ENCODE measurements around the gene PLA1A. TPM values are rescaled to one million over a fixed set of nuclear protein-coding genes. Genes with fewer than 3 reads are reported as not detected.
A peak's percentile ranks its signal among the peaks of the same experiment; 100 is the strongest.

PLA1A gene
- total RNA-seq, 1 donor from 2014 or later = 1.7 TPM

DNA sequence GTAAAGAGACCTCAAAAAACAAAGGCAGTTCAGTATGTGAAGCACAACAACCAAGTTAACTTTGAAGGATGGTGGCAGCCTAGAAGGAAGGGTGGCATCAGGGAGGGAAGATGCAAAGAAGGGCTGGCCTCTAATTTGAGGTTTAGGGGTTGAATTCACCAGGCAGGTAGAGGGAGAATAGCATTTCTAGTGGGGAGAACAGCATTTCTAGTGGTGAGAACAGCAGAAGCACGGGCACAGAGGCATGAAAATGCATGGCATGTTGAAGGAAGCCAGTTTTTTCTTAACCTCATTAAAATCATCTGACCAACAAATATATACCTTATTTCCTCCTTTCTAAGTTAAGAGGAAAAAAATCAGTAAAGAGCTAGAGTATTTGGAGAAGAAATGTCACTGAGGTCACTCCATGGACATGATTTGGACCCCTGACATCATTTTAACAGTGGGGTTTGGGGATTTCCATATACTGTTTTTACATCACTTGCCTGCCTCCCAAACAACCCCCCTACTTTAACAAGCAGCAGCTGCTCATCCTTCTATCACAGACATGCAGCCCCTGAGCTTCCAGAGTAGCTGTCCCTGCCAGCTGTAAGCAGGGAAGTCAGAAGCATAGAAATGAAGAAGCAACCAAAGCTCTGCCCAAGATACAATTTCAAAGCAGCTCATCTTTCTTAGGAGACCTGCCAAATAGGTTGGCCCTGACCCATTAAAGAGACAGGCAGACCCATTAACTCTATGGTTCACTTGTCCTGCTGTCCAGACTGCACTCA lies 65.1 kb downstream of the PLA1A start:
- Histone ChIP-seq H3K9me3 (no peaks in the 10 kb centered on the region), H3K36me3 (no peaks in the 10 kb centered on the region), H3K4me1 (peaks cover 11% of the 10 kb centered on the region), H3K27me3 (no peaks in the 10 kb centered on the region), H3K27ac (peak overlapping the region; percentile 38), H3K4me3 (no peak overlapping the region)
- intact Hi-C loops (cut with DNase I) = no loop called here
- no peak for DNase-seq (ENCODE audit: extremely low spot score in 2 of 2)
- TF ChIP-seq POLR2AphosphoS5 (IDR thresholded peaks at IDR 0.05; ENCODE audit: insufficient read depth in 1 of 2, low read depth in 1 of 2) (no peak), POLR2A (IDR thresholded peaks at IDR 0.05) (no peak)
- TF ChIP-seq, protein P1, sequence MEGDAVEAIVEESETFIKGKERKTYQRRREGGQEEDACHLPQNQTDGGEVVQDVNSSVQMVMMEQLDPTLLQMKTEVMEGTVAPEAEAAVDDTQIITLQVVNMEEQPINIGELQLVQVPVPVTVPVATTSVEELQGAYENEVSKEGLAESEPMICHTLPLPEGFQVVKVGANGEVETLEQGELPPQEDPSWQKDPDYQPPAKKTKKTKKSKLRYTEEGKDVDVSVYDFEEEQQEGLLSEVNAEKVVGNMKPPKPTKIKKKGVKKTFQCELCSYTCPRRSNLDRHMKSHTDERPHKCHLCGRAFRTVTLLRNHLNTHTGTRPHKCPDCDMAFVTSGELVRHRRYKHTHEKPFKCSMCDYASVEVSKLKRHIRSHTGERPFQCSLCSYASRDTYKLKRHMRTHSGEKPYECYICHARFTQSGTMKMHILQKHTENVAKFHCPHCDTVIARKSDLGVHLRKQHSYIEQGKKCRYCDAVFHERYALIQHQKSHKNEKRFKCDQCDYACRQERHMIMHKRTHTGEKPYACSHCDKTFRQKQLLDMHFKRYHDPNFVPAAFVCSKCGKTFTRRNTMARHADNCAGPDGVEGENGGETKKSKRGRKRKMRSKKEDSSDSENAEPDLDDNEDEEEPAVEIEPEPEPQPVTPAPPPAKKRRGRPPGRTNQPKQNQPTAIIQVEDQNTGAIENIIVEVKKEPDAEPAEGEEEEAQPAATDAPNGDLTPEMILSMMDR (IDR thresholded peaks at IDR 0.05) = no peak

- no peaks in the 10 kb centered on the region for H3K36me3 ChIP-seq
- H3K27me3 ChIP-seq = no peaks in the 10 kb centered on the region
- no peak overlapping the region for H3K4me3 ChIP-seq
- peaks cover 11% of the 10 kb centered on the region for H3K4me1 ChIP-seq
- no peak for TF ChIP-seq POLR2A (IDR thresholded peaks at IDR 0.05)
- TF ChIP-seq POLR2AphosphoS5 (IDR thresholded peaks at IDR 0.05; ENCODE audit: insufficient read depth in 1 of 2, low read depth in 1 of 2) = no peak
- TF ChIP-seq, protein P1 (IDR thresholded peaks at IDR 0.05) = no peak
- intact Hi-C loops (cut with DNase I) = no loop called here
- H3K9me3 ChIP-seq = no peaks in the 10 kb centered on the region
- no peak for DNase-seq (ENCODE audit: extremely low spot score in 2 of 2)
- H3K27ac ChIP-seq = no peak overlapping the region
These were observed 66.2 kb downstream of the PLA1A start for GRCh38 chr3:119663885-119664284.

DNA sequence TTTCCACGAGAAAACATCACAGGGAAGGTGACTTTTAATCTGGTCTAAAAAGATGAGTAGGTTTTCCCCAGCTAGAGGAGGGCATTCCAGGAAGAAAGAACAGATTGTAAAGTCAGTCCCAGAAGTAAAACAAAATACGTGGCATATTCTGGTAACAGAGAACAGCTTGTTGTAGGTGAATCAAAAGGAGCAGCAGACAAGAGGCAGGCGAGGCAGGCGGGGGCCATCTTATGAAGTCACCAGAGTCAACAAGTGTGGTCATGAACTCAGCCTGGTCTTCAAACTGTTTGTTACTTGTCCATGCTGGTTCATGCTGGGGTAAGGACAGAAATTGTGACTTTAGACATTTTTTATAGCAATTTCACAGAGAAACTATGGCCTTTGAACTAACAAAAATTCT lies 66.7 kb downstream of the PLA1A start:
- no peak overlapping the region for H3K27ac ChIP-seq

DNA sequence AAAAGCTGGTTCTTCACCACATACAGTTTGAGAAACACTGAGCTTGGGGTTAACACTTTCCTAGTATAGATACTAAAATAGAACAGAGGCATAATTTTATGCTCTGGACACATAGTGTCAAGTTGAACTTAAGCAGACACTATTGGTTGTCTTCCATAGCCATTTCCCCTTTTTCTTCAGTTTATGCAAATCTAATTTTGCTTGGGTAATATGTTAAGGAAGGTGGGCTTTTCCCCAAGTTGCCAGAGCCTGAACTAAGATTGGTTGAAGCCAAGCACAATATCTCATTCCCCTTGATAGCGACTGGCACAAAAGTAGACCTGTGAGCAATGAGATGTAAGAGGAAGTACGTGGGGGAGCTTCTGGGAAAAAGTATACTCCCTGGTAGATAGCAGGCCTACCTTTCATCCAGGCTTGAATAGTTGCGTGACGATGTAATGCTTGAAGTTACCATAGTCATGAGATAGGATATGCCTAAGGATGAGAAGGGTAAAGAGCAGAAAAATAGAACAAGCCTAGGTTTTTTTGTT lies 67.2 kb downstream of the PLA1A start:
- Histone ChIP-seq H3K27ac (peak overlapping the region; percentile 31), H3K27me3 (no peaks in the 10 kb centered on the region), H3K36me3 (no peaks in the 10 kb centered on the region), H3K4me1 (peaks cover 11% of the 10 kb centered on the region), H3K4me3 (no peak overlapping the region), H3K9me3 (no peaks in the 10 kb centered on the region)
- TF ChIP-seq, protein P1 (IDR thresholded peaks at IDR 0.05) = no peak
- TF ChIP-seq POLR2A (IDR thresholded peaks at IDR 0.05) = no peak
- no peak for TF ChIP-seq POLR2AphosphoS5 (IDR thresholded peaks at IDR 0.05; ENCODE audit: insufficient read depth in 1 of 2, low read depth in 1 of 2)
- DNase-seq (ENCODE audit: extremely low spot score in 2 of 2) = no peak
- intact Hi-C loops (cut with DNase I) = no loop called here

More for the DNA sequence above, 66.7 kb downstream of the PLA1A start:
- DNase-seq (ENCODE audit: extremely low spot score in 2 of 2) = no peak
- TF ChIP-seq POLR2A (IDR thresholded peaks at IDR 0.05) (no peak), POLR2AphosphoS5 (IDR thresholded peaks at IDR 0.05; ENCODE audit: insufficient read depth in 1 of 2, low read depth in 1 of 2) (no peak)
- TF ChIP-seq, protein P1 (IDR thresholded peaks at IDR 0.05) = no peak
- H3K36me3 ChIP-seq = no peaks in the 10 kb centered on the region
- H3K27me3 ChIP-seq = no peaks in the 10 kb centered on the region
- H3K4me1 ChIP-seq = peaks cover 11% of the 10 kb centered on the region
- H3K4me3 ChIP-seq = no peak overlapping the region
- no peaks in the 10 kb centered on the region for H3K9me3 ChIP-seq
- intact Hi-C loops (cut with DNase I) = no loop called here
